ENCODE data around the gene PPP3R2. TPM values are rescaled to one million over a fixed set of nuclear protein-coding genes. Genes with fewer than 3 reads are reported as not detected.

The PPP3R2 gene
- total RNA-seq, 1 experiment from 2014 or later: not detected

Other genes with a start within 250 kb of the PPP3R2 start
- 0.10 TPM in 2 replicates for gene BAAT, start 210.0 kb downstream of the PPP3R2 start, total RNA-seq (2014; rRNA removed; shearing (Covaris generic))
- 37.7 and 39.5 TPM in 2 replicates for gene MRPL50, start 196.4 kb downstream of the PPP3R2 start, total RNA-seq (2014; rRNA removed; shearing (Covaris generic))
- gene ZNF189, start 196.1 kb downstream of the PPP3R2 start, total RNA-seq (2014; rRNA removed; shearing (Covaris generic)): 27.4 and 30.2 TPM in 2 replicates
- gene ALDOB, start 159.2 kb downstream of the PPP3R2 start, total RNA-seq (2014; rRNA removed; shearing (Covaris generic)): not detected in 2 replicates
- gene RNF20, start 61.1 kb downstream of the PPP3R2 start, total RNA-seq (2014; rRNA removed; shearing (Covaris generic)): 48.1 and 51.3 TPM in 2 replicates
- gene GRIN3A, start 143.7 kb upstream of the PPP3R2 start, total RNA-seq (2014; rRNA removed; shearing (Covaris generic)): not detected in 2 replicates

All from SJCRH30 (cell line).